WTC11 (cell line): Measurements from ENCODE around the gene KIF19. TPM values are rescaled to one million over a fixed set of nuclear protein-coding genes. Genes with fewer than 3 reads are reported as not detected.
A peak's percentile ranks its signal among the peaks of the same experiment; 100 is the strongest.

Source experiments
- ATAC-seq: fragments of 200-7000 bp; cut with Tn5 transposase; 2 replicates; pipeline ENCODE4 v1.10.0; 2021; ENCODE audit warnings: mild to moderate bottlenecking, moderate library complexity
- CTCF ChIA-PET: fragments of 300-600 bp; sonication (Branson Sonifier 250); formaldehyde crosslinking; loops from one replicate; lab custom pipeline; 2021; ENCODE audit warnings: antibody characterized with exemption; lab: Charles Lee
- POLR2A ChIA-PET: fragments of 350-600 bp; sonication (Branson Sonifier 250); formaldehyde crosslinking; loops from one replicate; lab custom pipeline; 2021; ENCODE audit warnings: antibody characterized with exemption; lab: Charles Lee
- DNase-seq: peaks from one replicate; pipeline ENCODE4 v3.0.0; 2021; ENCODE audit warnings: low spot score
- H3K27ac Mint-ChIP-seq: 2 replicates; pipeline ENCODE4 v1.8.0; 2021; ENCODE audit warnings: mixed read lengths
- H3K27me3 Mint-ChIP-seq: 2 replicates; pipeline ENCODE4 v1.8.0; 2021; ENCODE audit warnings: low read depth, mild to moderate bottlenecking, moderate library complexity, mixed read lengths
- H3K36me3 Mint-ChIP-seq: 2 replicates; pipeline ENCODE4 v1.8.0; 2021; ENCODE audit warnings: mixed read lengths
- H3K4me1 Mint-ChIP-seq: 2 replicates; pipeline ENCODE4 v1.8.0; 2022; ENCODE audit warnings: mixed read lengths
- H3K4me3 Mint-ChIP-seq: 2 replicates; pipeline ENCODE4 v1.8.0; 2021; ENCODE audit warnings: mild to moderate bottlenecking, moderate library complexity, mixed read lengths
- H3K9me3 Mint-ChIP-seq: 2 replicates; pipeline ENCODE4 v1.8.0; 2021; ENCODE audit warnings: mixed read lengths
- CREB1 ChIP-seq: sonication (generic); formaldehyde crosslinking; IDR thresholded peaks from 2 replicates; pipeline ENCODE4 v1.8.0; 2023; ENCODE audit warnings: mild to moderate bottlenecking, missing genetic modification reagents
- FOXK1 ChIP-seq: sonication (generic); formaldehyde crosslinking; IDR thresholded peaks from 2 replicates; pipeline ENCODE4 v1.8.0; 2022; ENCODE audit warnings: mild to moderate bottlenecking, moderate library complexity, missing genetic modification reagents
- FOXP1 ChIP-seq: sonication (generic); formaldehyde crosslinking; IDR thresholded peaks from 2 replicates; pipeline ENCODE4 v1.8.0; 2022; ENCODE audit warnings: missing genetic modification reagents, mild to moderate bottlenecking, moderate library complexity, borderline replicate concordance
- MYBL2 ChIP-seq: sonication (generic); formaldehyde crosslinking; IDR thresholded peaks from 2 replicates; pipeline ENCODE4 v1.8.1; 2023; ENCODE audit warnings: mild to moderate bottlenecking, moderate library complexity, missing genetic modification reagents
- SMAD4 ChIP-seq: sonication (generic); formaldehyde crosslinking; IDR thresholded peaks from 2 replicates; pipeline ENCODE4 v1.8.0; 2022; ENCODE audit warnings: mild to moderate bottlenecking, missing genetic modification reagents
- TCF7 ChIP-seq: sonication (generic); formaldehyde crosslinking; IDR thresholded peaks from 2 replicates; pipeline ENCODE4 v1.8.0; 2022; ENCODE audit warnings: mild to moderate bottlenecking, low read depth, missing genetic modification reagents, moderate library complexity
- TEAD4 ChIP-seq: sonication (generic); formaldehyde crosslinking; IDR thresholded peaks from 2 replicates; pipeline ENCODE4 v1.8.0; 2022; ENCODE audit warnings: mild to moderate bottlenecking, missing genetic modification reagents
- TP53 ChIP-seq: sonication (generic); formaldehyde crosslinking; IDR thresholded peaks from 2 replicates; pipeline ENCODE4 v1.8.1; 2023; ENCODE audit warnings: mild to moderate bottlenecking, missing genetic modification reagents
- ZBTB21 ChIP-seq: sonication (generic); formaldehyde crosslinking; IDR thresholded peaks from 2 replicates; pipeline ENCODE4 v1.8.1; 2023; ENCODE audit warnings: mild to moderate bottlenecking, missing genetic modification reagents, borderline replicate concordance
- ZNF219 ChIP-seq: sonication (generic); formaldehyde crosslinking; IDR thresholded peaks from 2 replicates; pipeline ENCODE4 v1.8.0; 2023; ENCODE audit warnings: missing genetic modification reagents, mild to moderate bottlenecking, borderline replicate concordance
- ZNF317 ChIP-seq: sonication (generic); formaldehyde crosslinking; IDR thresholded peaks from 2 replicates; pipeline ENCODE4 v1.8.1; 2023; ENCODE audit warnings: low read depth, mild to moderate bottlenecking, moderate library complexity, missing genetic modification reagents, borderline replicate concordance
- ZNF396 ChIP-seq: fragments of 250-450 bp; sonication (Bioruptor Pico); IDR thresholded peaks from 2 replicates; pipeline ENCODE4 v1.8.0; 2021; ENCODE audit warnings: mild to moderate bottlenecking, moderate library complexity, borderline replicate concordance
- ZNF671 ChIP-seq: fragments of 250-450 bp; sonication (Bioruptor Pico); IDR thresholded peaks from 2 replicates; pipeline ENCODE4 v1.8.0; 2021; ENCODE audit warnings: mild to moderate bottlenecking
- total RNA-seq: library from RNA; stranded (reverse); gene quantifications from 3 replicates; pipeline ENCODE4 v1.2.3, GENCODE V29; 2021
- TF ChIP-seq, protein P1 (sequence below): sonication (generic); formaldehyde crosslinking; IDR thresholded peaks from 2 replicates; pipeline ENCODE4 v1.8.1; 2023; ENCODE audit warnings: mild to moderate bottlenecking, missing genetic modification reagents, borderline replicate concordance
- TF ChIP-seq, protein P2 (sequence below): sonication (generic); formaldehyde crosslinking; IDR thresholded peaks from 2 replicates; pipeline ENCODE4 v1.8.0; 2022; ENCODE audit warnings: mild to moderate bottlenecking, missing genetic modification reagents
- TF ChIP-seq, protein P3 (sequence below): fragments of 250-450 bp; sonication (Bioruptor Pico); IDR thresholded peaks from 2 replicates; pipeline ENCODE4 v1.9.0; 2021; ENCODE audit warnings: mild to moderate bottlenecking, borderline replicate concordance

The KIF19 gene
- total RNA-seq, 1 experiment from 2014 or later = 0.44 TPM

DNA sequence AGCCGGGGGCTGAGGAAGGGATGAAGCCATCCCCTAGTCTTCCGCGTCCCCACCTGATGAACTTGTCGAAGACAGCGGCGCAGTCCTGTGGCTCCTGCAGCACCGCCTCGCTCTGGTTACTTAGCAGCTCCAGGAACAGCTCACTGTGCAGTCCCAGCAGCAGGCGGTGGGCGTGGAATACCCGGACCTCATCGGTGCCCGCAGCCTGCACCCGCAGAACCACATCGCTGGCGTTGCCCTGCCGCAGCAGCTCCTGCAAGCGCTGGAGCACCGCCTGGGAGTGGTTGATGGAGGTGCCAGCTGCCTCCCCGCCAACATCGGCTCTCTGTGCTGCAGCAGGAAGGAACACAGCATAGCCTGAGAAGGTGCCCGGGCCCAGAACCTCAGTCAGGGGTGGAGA is 33.9 kb downstream of the KIF19 start:
- Mint-ChIP-seq H3K36me3 (no peaks in the 10 kb centered on the region), H3K27ac (no peak overlapping the region), H3K4me3 (no peak overlapping the region), H3K4me1 (peaks cover 31% of the 10 kb centered on the region), H3K9me3 (0 out of 2 replicates have a peak, but pooled peaks cover 5% of the 10 kb centered on the region), H3K27me3 (peaks cover 29% of the 10 kb centered on the region)
- POLR2A ChIA-PET = no interaction called here
- CTCF ChIA-PET = interaction anchor here (0.6 to 6.1 kb wide), 6 partner anchors 8 to 378 kb away, joined by 3 to 52 read pairs (median 29); partner anchors contain the start of gene GPR142
- TF ChIP-seq, protein P1, sequence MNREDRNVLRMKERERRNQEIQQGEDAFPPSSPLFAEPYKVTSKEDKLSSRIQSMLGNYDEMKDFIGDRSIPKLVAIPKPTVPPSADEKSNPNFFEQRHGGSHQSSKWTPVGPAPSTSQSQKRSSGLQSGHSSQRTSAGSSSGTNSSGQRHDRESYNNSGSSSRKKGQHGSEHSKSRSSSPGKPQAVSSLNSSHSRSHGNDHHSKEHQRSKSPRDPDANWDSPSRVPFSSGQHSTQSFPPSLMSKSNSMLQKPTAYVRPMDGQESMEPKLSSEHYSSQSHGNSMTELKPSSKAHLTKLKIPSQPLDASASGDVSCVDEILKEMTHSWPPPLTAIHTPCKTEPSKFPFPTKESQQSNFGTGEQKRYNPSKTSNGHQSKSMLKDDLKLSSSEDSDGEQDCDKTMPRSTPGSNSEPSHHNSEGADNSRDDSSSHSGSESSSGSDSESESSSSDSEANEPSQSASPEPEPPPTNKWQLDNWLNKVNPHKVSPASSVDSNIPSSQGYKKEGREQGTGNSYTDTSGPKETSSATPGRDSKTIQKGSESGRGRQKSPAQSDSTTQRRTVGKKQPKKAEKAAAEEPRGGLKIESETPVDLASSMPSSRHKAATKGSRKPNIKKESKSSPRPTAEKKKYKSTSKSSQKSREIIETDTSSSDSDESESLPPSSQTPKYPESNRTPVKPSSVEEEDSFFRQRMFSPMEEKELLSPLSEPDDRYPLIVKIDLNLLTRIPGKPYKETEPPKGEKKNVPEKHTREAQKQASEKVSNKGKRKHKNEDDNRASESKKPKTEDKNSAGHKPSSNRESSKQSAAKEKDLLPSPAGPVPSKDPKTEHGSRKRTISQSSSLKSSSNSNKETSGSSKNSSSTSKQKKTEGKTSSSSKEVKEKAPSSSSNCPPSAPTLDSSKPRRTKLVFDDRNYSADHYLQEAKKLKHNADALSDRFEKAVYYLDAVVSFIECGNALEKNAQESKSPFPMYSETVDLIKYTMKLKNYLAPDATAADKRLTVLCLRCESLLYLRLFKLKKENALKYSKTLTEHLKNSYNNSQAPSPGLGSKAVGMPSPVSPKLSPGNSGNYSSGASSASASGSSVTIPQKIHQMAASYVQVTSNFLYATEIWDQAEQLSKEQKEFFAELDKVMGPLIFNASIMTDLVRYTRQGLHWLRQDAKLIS (CRISPR knock-in tag) = no peak
- TF ChIP-seq TP53 (no peak), ZNF396 (CRISPR knock-in tag) (no peak), MYBL2 (CRISPR knock-in tag) (no peak), TCF7 (CRISPR knock-in tag) (no peak), CREB1 (CRISPR knock-in tag) (no peak), ZNF219 (CRISPR knock-in tag) (no peak), FOXK1 (CRISPR knock-in tag) (no peak), TEAD4 (CRISPR knock-in tag) (no peak), SMAD4 (CRISPR knock-in tag) (no peak), ZNF671 (CRISPR knock-in tag) (no peak), FOXP1 (CRISPR knock-in tag) (no peak)
- TF ChIP-seq, protein P2, sequence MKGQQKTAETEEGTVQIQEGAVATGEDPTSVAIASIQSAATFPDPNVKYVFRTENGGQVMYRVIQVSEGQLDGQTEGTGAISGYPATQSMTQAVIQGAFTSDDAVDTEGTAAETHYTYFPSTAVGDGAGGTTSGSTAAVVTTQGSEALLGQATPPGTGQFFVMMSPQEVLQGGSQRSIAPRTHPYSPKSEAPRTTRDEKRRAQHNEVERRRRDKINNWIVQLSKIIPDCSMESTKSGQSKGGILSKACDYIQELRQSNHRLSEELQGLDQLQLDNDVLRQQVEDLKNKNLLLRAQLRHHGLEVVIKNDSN (CRISPR knock-in tag) = no peak
- TF ChIP-seq, protein P3, sequence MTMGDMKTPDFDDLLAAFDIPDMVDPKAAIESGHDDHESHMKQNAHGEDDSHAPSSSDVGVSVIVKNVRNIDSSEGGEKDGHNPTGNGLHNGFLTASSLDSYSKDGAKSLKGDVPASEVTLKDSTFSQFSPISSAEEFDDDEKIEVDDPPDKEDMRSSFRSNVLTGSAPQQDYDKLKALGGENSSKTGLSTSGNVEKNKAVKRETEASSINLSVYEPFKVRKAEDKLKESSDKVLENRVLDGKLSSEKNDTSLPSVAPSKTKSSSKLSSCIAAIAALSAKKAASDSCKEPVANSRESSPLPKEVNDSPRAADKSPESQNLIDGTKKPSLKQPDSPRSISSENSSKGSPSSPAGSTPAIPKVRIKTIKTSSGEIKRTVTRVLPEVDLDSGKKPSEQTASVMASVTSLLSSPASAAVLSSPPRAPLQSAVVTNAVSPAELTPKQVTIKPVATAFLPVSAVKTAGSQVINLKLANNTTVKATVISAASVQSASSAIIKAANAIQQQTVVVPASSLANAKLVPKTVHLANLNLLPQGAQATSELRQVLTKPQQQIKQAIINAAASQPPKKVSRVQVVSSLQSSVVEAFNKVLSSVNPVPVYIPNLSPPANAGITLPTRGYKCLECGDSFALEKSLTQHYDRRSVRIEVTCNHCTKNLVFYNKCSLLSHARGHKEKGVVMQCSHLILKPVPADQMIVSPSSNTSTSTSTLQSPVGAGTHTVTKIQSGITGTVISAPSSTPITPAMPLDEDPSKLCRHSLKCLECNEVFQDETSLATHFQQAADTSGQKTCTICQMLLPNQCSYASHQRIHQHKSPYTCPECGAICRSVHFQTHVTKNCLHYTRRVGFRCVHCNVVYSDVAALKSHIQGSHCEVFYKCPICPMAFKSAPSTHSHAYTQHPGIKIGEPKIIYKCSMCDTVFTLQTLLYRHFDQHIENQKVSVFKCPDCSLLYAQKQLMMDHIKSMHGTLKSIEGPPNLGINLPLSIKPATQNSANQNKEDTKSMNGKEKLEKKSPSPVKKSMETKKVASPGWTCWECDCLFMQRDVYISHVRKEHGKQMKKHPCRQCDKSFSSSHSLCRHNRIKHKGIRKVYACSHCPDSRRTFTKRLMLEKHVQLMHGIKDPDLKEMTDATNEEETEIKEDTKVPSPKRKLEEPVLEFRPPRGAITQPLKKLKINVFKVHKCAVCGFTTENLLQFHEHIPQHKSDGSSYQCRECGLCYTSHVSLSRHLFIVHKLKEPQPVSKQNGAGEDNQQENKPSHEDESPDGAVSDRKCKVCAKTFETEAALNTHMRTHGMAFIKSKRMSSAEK (CRISPR knock-in tag) = no peak
- no peak for DNase-seq
- ATAC-seq = no peak

DNA sequence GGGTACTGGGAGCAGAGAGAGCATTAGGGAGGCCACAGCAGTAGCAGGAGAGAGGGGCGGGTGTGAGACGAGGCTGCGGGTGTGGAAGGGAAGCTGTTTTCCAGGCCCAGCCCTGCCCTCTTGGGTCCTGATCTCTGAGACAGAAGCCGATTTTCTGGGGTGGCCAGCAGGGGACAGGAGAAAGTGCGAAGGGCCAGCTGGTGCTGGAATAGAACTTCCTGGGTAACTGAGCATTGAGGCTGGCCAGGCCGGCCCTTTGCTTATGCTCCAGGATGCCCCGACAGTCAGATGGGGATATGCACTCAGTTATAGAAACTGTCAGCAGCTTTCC is 34.8 kb downstream of the KIF19 start:
- DNase-seq (no peak), ATAC-seq (no peak)
- ChIA-PET CTCF (interaction anchor here (0.5 to 4.4 kb wide), 43 partner anchors 9 to 654 kb away, joined by 3 to 60 read pairs (median 4); partner anchors contain the start of genes CD300A and TTYH2), POLR2A (interaction anchor here (0.6 to 1.5 kb wide), 2 partner anchors 9 to 155 kb away, joined by 3 to 11 read pairs; no protein-coding TSS in a partner anchor)
- H3K36me3 Mint-ChIP-seq = no peaks in the 10 kb centered on the region
- TF ChIP-seq ZBTB21 (0 out of 2 replicates have a peak, but pooled peaks have one; percentile 21), ZNF317 (CRISPR knock-in tag) (no peak)
- peaks cover 31% of the 10 kb centered on the region for H3K4me1 Mint-ChIP-seq
- 0 out of 2 replicates have a peak, but pooled peaks cover 5% of the 10 kb centered on the region for H3K9me3 Mint-ChIP-seq
- peaks cover 20% of the 10 kb centered on the region for H3K27me3 Mint-ChIP-seq
- no peak overlapping the region; the same call in 1 of the 2 replicates for H3K27ac Mint-ChIP-seq
- peak overlapping the region; percentile 59 for H3K4me3 Mint-ChIP-seq
